ENCODE data around the gene CCL11. TPM values are rescaled to one million over a fixed set of nuclear protein-coding genes. Genes with fewer than 3 reads are reported as not detected.

The CCL11 gene
- total and polyA plus RNA-seq, 2 experiments from 2014 or later: not detected

GRCh38 chr17:34255381-34255732, 30.2 kb upstream of the CCL11 start:
- Mint-ChIP-seq H3K27ac (peak overlapping the region; percentile 94), H3K4me3 (peak overlapping the region; percentile 74), H3K36me3 (ENCODE audit: low read depth) (no peaks in the 10 kb centered on the region; the same call in 2 of the 3 replicates), H3K4me1 (peaks cover 41% of the 10 kb centered on the region), H3K9me3 (no peaks in the 10 kb centered on the region), H3K27me3 (ENCODE audit: insufficient read depth, low read depth, poor library complexity) (peaks cover 9% of the 10 kb centered on the region)
- Histone ChIP-seq H2AFZ (peak overlapping the region; percentile 33), H3K27me3 (ENCODE audit: insufficient read depth) (peaks cover 9% of the 10 kb centered on the region; the same call in 1 of the 2 replicates), H3K27ac (ENCODE audit: low read depth) (peak overlapping the region; percentile 85), H3K9me2 (ENCODE audit: insufficient read depth) (peaks cover 8% of the 10 kb centered on the region; the same call in 1 of the 2 replicates), H3F3A (replicated peaks; ENCODE audit: low read depth) (peaks cover 5% of the 10 kb centered on the region), H3K4me3 (peak overlapping the region; percentile 46), H4K20me1 (replicated peaks; ENCODE audit: insufficient read depth) (no peaks in the 10 kb centered on the region), H3K36me3 (ENCODE audit: insufficient read depth) (no peaks in the 10 kb centered on the region; the same call in 1 of the 2 replicates), H3K4me2 (peak overlapping the region; percentile 89), H3K4me1 (ENCODE audit: insufficient read depth) (peaks cover 35% of the 10 kb centered on the region), H3K79me2 (replicated peaks; ENCODE audit: insufficient read depth) (no peaks in the 10 kb centered on the region)
- ATAC-seq (peak; percentile 12), DNase-seq (ENCODE audit: low spot score) (no peak)
- TF ChIP-seq STAT1 (IDR thresholded peaks at IDR 0.05; ENCODE audit: unreplicated experiment) (no peak), JUNB (IDR thresholded peaks at IDR 0.05; ENCODE audit: unreplicated experiment) (no peak), NANOG (IDR thresholded peaks at IDR 0.05; ENCODE audit: borderline replicate concordance) (no peak), CTCF (conservative IDR thresholded peaks at IDR 0.05; ENCODE audit: low read depth in 2 of 2) (no peak), EZH2 (IDR thresholded peaks at IDR 0.05; ENCODE audit: low read depth, unreplicated experiment) (no peak), ZNF462 (CRISPR knock-in tag; IDR thresholded peaks at IDR 0.05) (no peak), EZH2phosphoT487 (IDR thresholded peaks at IDR 0.05; ENCODE audit: unreplicated experiment) (no peak), ZNF331 (CRISPR knock-in tag; IDR thresholded peaks at IDR 0.05; ENCODE audit: low read depth) (no peak), ZNF114 (CRISPR knock-in tag; IDR thresholded peaks at IDR 0.05) (no peak), REST (IDR thresholded peaks at IDR 0.05; ENCODE audit: unreplicated experiment) (no peak), ETS1 (IDR thresholded peaks at IDR 0.05) (no peak), CREB1 (CRISPR knock-in tag; IDR thresholded peaks at IDR 0.05; ENCODE audit: low read depth) (no peak), POLR2AphosphoS5 (IDR thresholded peaks at IDR 0.05; ENCODE audit: low read depth) (no peak)
